ENCODE data around the gene HSPG2. TPM values are rescaled to one million over a fixed set of nuclear protein-coding genes. Genes with fewer than 3 reads are reported as not detected.
A peak's percentile ranks its signal among the peaks of the same experiment; 100 is the strongest.

Gene HSPG2
- total and polyA plus RNA-seq, 9 of the 15 experiments (the other 6 are each of a cell fraction or from before 2014, with no cell fraction given), result 0.14 to 160 (median 15.7) TPM

GRCh38 chr1:21853131-21853427 lies 84.0 kb downstream of the HSPG2 start (continued):
- TF ChIP-seq EWSR1 (IDR thresholded peaks at IDR 0.05; ENCODE audit: borderline replicate concordance, low read depth, partially characterized antibody) (no peak), KLF1 (tag; IDR thresholded peaks at IDR 0.05) (peak; percentile 97), HDAC8 (tag; IDR thresholded peaks at IDR 0.05) (no peak), FOSL1 (tag; conservative IDR thresholded peaks at IDR 0.05) (no peak), TAL1 (IDR thresholded peaks at IDR 0.05) (no peak), ZNF444 (CRISPR knock-in tag; IDR thresholded peaks at IDR 0.05) (no peak), THRA (IDR thresholded peaks at IDR 0.05) (no peak), ZNF518B (CRISPR knock-in tag; IDR thresholded peaks at IDR 0.05) (no peak)
